Motor neuron (in vitro differentiated cells): ENCODE data around the gene DST. TPM values are rescaled to one million over a fixed set of nuclear protein-coding genes. Genes with fewer than 3 reads are reported as not detected.

Experiments used
- ATAC-seq, 8 experiments: fragments of 200-7000 bp; cut with Tn5 transposase; replicated peaks in 6 of 8; 2 replicates each; pipeline ENCODE4 v1.8.0; 2021; ENCODE audit warnings: mild to moderate bottlenecking in 8 of 8, moderate library complexity in 8 of 8
- H3K27ac ChIP-seq, 2 donors: fragments of 250-450 bp; sonication (Bioruptor Pico); 2 replicates each; pipeline ENCODE4 v1.9.0; 2021; ENCODE audit warnings: antibody characterized with exemption in 2 of 2, mild to moderate bottlenecking in 2 of 2, moderate library complexity in 1 of 2
- H3K4me1 ChIP-seq, 2 donors: fragments of 250-450 bp; sonication (Bioruptor Pico); replicated peaks in 1 of 2; 2 replicates each; pipeline ENCODE4 v1.6.1; 2021; ENCODE audit warnings: antibody characterized with exemption in 2 of 2, mild to moderate bottlenecking in 2 of 2, moderate library complexity in 1 of 2
- H3K4me3 ChIP-seq, 5 donors: fragments of 250-450 bp; sonication (Bioruptor Pico); 2 replicates each; pipeline ENCODE4 v1.9.0; 2021; ENCODE audit warnings: antibody characterized with exemption in 5 of 5, mild to moderate bottlenecking in 5 of 5, moderate library complexity in 4 of 5
- WGBS, 10 experiments: fragments of 450-650 bp; shearing (Covaris generic); methylation state at CpG; one replicate each; pipeline ENCODE4 v1.0.0; 2022; 5-methylcytosine and 5-hydroxymethylcytosine counted together
- in situ Hi-C, 9 experiments: fragments of 400-800 bp; cut with MboI; loops; one replicate each; pipeline ENCODE4 v1.15.0; 2021; ENCODE audit warnings: low sequenced_read_pairs in 9 of 9, low pct_unique_long_range_greater_than_20kb in 2 of 9; ENCODE audit not compliant: unreplicated experiment in 9 of 9
- total RNA-seq, 8 experiments: library from RNA; unstranded; fragments of 300-600 nt; gene quantifications; 2 replicates each; pipeline versions ENCODE4 v1.2.3 to v1.2.4, GENCODE V29; 2022

DST gene
- total RNA-seq, 8 experiments from 2014 or later, result 102 to 461 (median 260) TPM

GRCh38 chr6:56643379-56644089 lies 845 bp upstream of the DST start:
- no peak overlapping the region for H3K27ac ChIP-seq
- H3K4me3 ChIP-seq, result no peak overlapping the region
- peak in 1 of 8 experiments; percentile 6 for ATAC-seq
- no peaks in the 10 kb centered on the region for H3K4me1 ChIP-seq
- WGBS, 10 experiments, result 4 to 100% (median 75%) methylated on average over 2 to 4 of the region's 4 CpGs; no CpG with 5 or more reads in 1 of the 10 experiments
- in situ Hi-C loops, result loop anchor here in 7 of 9 experiments (10.0 to 25.0 kb wide), 3 partner anchors 51 to 669 kb away; partner anchors contain the start of gene PRIM2 (in 2 of the 7)

GRCh38 chr6:56640374-56640773 lies 2.3 kb downstream of the DST start:
- Histone ChIP-seq H3K4me3 (no peak overlapping the region), H3K27ac (no peak overlapping the region), H3K4me1 (no peaks in the 10 kb centered on the region)
- no peak for ATAC-seq
- WGBS, 10 experiments, result 35 to 100% (median 92%) methylated on average over 2 to 4 of the region's 4 CpGs; no CpG with 5 or more reads in 3 of the 10 experiments
- in situ Hi-C loops, result loop anchor here in 7 of 9 experiments (10.0 to 25.0 kb wide), 3 partner anchors 54 to 672 kb away; partner anchors contain the start of gene PRIM2 (in 2 of the 7)

- in situ Hi-C loops, result loop anchor here in 6 of 9 experiments (25.0 kb wide), 2 partner anchors 199 to 674 kb away; partner anchors contain the start of gene PRIM2 (in 2 of the 6)
- no peak overlapping the region for H3K27ac ChIP-seq
- no peak overlapping the region for H3K4me3 ChIP-seq
- no peak for ATAC-seq
- no peaks in the 10 kb centered on the region for H3K4me1 ChIP-seq
These were observed 3.9 kb downstream of the DST start for GRCh38 chr6:56638760-56639159.

- H3K27ac ChIP-seq, result no peak overlapping the region
- WGBS, 10 experiments, result 0 to 20% (median 2%) methylated on average over 1 to 2 of the region's 2 CpGs
These were observed 5.0 kb downstream of the DST start for GRCh38 chr6:56637640-56638039.

GRCh38 chr6:56628105-56628504 lies 14.6 kb downstream of the DST start:
- WGBS, 10 experiments, result 67 to 100% (median 91%) methylated on average over 1 to 4 of the region's 5 CpGs; no CpG with 5 or more reads in 2 of the 10 experiments
- H3K4me3 ChIP-seq, result no peak overlapping the region
- ATAC-seq, result peak in 1 of 8 experiments; percentile 25
- no peaks in the 10 kb centered on the region for H3K4me1 ChIP-seq
- in situ Hi-C loops, result loop anchor here in 6 of 9 experiments (25.0 kb wide), 2 partner anchors 209 to 684 kb away; partner anchors contain the start of gene PRIM2 (in 2 of the 6)
- no peak overlapping the region for H3K27ac ChIP-seq

More at GRCh38 chr6:56637640-56638039, 5.0 kb downstream of the DST start:
- Histone ChIP-seq H3K4me3 (no peak overlapping the region), H3K4me1 (no peaks in the 10 kb centered on the region)
- ATAC-seq, result peak in 3 of 8 experiments; percentile 12 to 33 (median 13)
- in situ Hi-C loops, result loop anchor here in 6 of 9 experiments (25.0 kb wide), 2 partner anchors 200 to 675 kb away; partner anchors contain the start of gene PRIM2 (in 2 of the 6)

- WGBS, 10 experiments, result 63 to 96% (median 84%) methylated on average over 2 to 6 of the region's 6 CpGs
- in situ Hi-C loops, result loop anchor here in 6 of 9 experiments (25.0 kb wide), 2 partner anchors 212 to 687 kb away; partner anchors contain the start of gene PRIM2 (in 2 of the 6)
These were observed 17.3 kb downstream of the DST start for GRCh38 chr6:56625356-56625755.

GRCh38 chr6:56624728-56625069 lies 18.0 kb downstream of the DST start:
- in situ Hi-C loops, result loop anchor here in 7 of 9 experiments (25.0 kb wide), 3 partner anchors 137 to 688 kb away; partner anchors contain the start of gene PRIM2 (in 2 of the 7)
- Histone ChIP-seq H3K4me3 (no peak overlapping the region), H3K4me1 (no peaks in the 10 kb centered on the region), H3K27ac (no peak overlapping the region)
- 80 to 100% (median 90%) methylated on average over 1 of the region's 1 CpG; no CpG with 5 or more reads in 2 of the 10 experiments for WGBS, 10 experiments
- ATAC-seq, result peak in 1 of 8 experiments; percentile 11

More at GRCh38 chr6:56625356-56625755, 17.3 kb downstream of the DST start:
- Histone ChIP-seq H3K27ac (no peak overlapping the region), H3K4me3 (no peak overlapping the region), H3K4me1 (no peaks in the 10 kb centered on the region)
- ATAC-seq, result peak in 2 of 8 experiments; percentile 37 to 90

GRCh38 chr6:56624046-56624727 lies 18.5 kb downstream of the DST start:
- H3K27ac ChIP-seq, result no peak overlapping the region
- ATAC-seq, result peak in 1 of 8 experiments; percentile 32
- in situ Hi-C loops, result loop anchor here in 1 of 9 experiments (25.0 kb wide), 1 partner anchor 137 kb away; no protein-coding TSS in a partner anchor

GRCh38 chr6:56620229-56620868 lies 22.3 kb downstream of the DST start:
- no peaks in the 10 kb centered on the region for H3K4me1 ChIP-seq
- 93 to 98% (median 96%) methylated on average over 4 to 12 of the region's 12 CpGs for WGBS, 10 experiments
- ATAC-seq, result no peak
- in situ Hi-C loops, result loop anchor here in 1 of 9 experiments (25.0 kb wide), 1 partner anchor 133 kb away; no protein-coding TSS in a partner anchor
- no peak overlapping the region for H3K27ac ChIP-seq
- no peak overlapping the region for H3K4me3 ChIP-seq

More at GRCh38 chr6:56624046-56624727, 18.5 kb downstream of the DST start:
- no peaks in the 10 kb centered on the region for H3K4me1 ChIP-seq
- 45 to 98% (median 82%) methylated on average over 3 to 5 of the region's 5 CpGs for WGBS, 10 experiments
- H3K4me3 ChIP-seq, result no peak overlapping the region

GRCh38 chr6:56618050-56618449 lies 24.6 kb downstream of the DST start:
- Histone ChIP-seq H3K27ac (no peak overlapping the region), H3K4me1 (peaks cover 0 to 4% of the 10 kb centered on the region in 2 donors), H3K4me3 (no peak overlapping the region)
- WGBS, 10 experiments, result 60 to 100% (median 83%) methylated on average over 1 to 3 of the region's 3 CpGs; no CpG with 5 or more reads in 3 of the 10 experiments
- ATAC-seq, result no peak
- in situ Hi-C loops, result loop anchor here in 1 of 9 experiments (25.0 kb wide), 1 partner anchor 131 kb away; no protein-coding TSS in a partner anchor

GRCh38 chr6:56616967-56617366 lies 25.7 kb downstream of the DST start:
- WGBS, 10 experiments, result 90 to 100% (median 100%) methylated on average over 2 to 5 of the region's 5 CpGs; no CpG with 5 or more reads in 2 of the 10 experiments
- no peak overlapping the region for H3K4me3 ChIP-seq
- ATAC-seq, result no peak
- peaks cover 0 to 4% of the 10 kb centered on the region in 2 donors for H3K4me1 ChIP-seq
- in situ Hi-C loops, result loop anchor here in 1 of 9 experiments (25.0 kb wide), 1 partner anchor 130 kb away; no protein-coding TSS in a partner anchor
- H3K27ac ChIP-seq, result no peak overlapping the region

- in situ Hi-C loops, result loop anchor here in 1 of 9 experiments (25.0 kb wide), 1 partner anchor 126 kb away; no protein-coding TSS in a partner anchor
- whole genome bisulfite sequencing, 10 experiments, result 83 to 100% (median 93%) methylated on average over 2 to 6 of the region's 6 CpGs; no CpG with 5 or more reads in 2 of the 10 experiments
- no peak overlapping the region for H3K27ac ChIP-seq
These were observed 29.3 kb downstream of the DST start for GRCh38 chr6:56613247-56613851.

More at GRCh38 chr6:56613247-56613851, 29.3 kb downstream of the DST start:
- Histone ChIP-seq H3K4me1 (peaks cover 0 to 4% of the 10 kb centered on the region in 2 donors), H3K4me3 (no peak overlapping the region)
- ATAC-seq, result no peak
